Peyer's patch (tissue), 4 donors: ENCODE data around the gene DERL2.

ENCODE experiments used
- CTCF ChIP-seq, 6 experiments: fragments of 450-650 bp in 4 of 6; fragments of 200-600 bp in 2 of 6; sonication (generic) in 1 of 6; IDR thresholded peaks; one replicate each; pipeline ENCODE4 v1.5.1; 2017 to 2019; ENCODE audit warnings: antibody characterized with exemption in 6 of 6, mild to moderate bottlenecking in 3 of 6, moderate library complexity in 1 of 6
- POLR2A ChIP-seq, 2 donors: fragments of 450-650 bp; IDR thresholded peaks; one replicate each; pipeline ENCODE4 v1.5.1; 2017; ENCODE audit warnings: antibody characterized with exemption in 2 of 2, mild to moderate bottlenecking in 2 of 2, moderate library complexity in 2 of 2

GRCh38 chr17:5443728-5444127, 42.2 kb downstream of the DERL2 start:
- no peak for TF ChIP-seq CTCF (IDR thresholded peaks at IDR 0.05)
- TF ChIP-seq POLR2A (IDR thresholded peaks at IDR 0.05): no peak
